ENCODE results near the gene VAPB.

Gene VAPB

GRCh38 chr20:58486207-58486606 lies 97.2 kb downstream of the VAPB start:
- DNase-seq: no peak

DNA sequence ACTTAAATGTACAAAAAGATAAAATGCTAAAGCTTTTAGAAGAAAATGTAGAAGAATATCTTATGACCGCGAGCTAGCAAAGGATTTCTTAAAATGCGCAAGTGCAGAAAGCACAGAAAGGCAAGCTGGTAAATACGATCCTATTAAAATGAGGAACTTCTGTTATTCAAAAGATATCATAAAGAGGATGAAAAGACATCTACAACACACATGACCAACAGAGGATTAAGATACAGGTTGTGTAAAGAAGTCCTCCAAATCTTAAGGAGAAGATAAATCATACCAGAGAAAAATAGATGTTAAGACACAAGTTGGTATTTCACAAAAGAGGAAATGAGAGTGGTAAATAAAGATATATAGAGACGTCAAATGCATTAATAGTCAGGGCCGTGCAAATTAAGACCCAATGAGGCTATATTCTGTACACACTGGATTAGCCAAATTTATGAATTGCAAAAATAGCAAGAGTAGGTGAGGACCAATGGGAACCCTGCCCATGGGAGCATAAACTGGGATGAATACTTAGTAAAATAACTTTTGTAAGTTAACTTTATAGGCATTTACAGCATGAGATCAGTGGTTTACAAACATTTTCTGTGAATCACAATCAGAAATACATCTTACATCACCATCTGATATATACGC lies 103.2 kb downstream of the VAPB start:
- no peak for DNase-seq

- DNase-seq: no peak
Observed at GRCh38 chr20:58492795-58493524, 103.9 kb downstream of the VAPB start.

GRCh38 chr20:58494923-58495622 lies 106.0 kb downstream of the VAPB start:
- no peak for DNase-seq

DNA sequence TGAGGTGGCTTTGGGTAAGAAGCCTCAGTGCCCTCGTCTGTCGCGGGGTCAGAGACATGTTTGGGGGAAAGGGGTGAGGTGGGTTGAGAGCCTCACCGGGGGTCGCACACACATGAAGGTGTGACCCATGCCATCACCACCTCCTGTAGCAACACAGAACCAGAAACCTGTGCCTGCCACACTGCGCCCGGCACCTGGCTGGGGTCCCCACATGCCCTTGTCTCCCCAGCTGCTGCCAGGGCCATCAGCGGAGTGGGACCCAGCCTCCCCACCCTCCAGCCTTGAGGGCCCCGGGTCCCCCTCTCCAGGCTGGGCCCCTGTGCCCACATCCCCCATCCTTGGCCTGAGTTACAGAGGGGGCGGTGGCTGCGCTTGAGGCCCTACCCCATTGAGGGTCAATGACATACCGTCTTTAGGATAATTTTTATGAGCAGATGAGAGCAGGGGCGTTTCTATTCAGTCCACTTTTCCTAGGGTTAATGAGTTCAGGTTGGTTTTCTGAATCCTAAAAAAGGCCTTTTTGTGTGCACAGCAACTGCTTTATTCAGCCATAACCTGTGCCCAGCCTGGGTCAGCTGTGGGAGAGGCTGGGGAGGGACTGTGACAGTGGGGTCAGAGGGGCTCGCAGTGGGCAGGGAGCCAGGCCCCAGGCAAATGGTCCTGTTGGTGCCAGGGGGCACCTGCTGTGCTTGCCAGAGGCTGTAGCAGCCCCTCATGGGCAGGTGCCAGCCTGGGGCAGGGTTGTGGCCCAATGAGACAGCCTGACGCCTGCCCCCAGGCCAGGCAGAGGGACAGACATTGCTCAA lies 106.8 kb downstream of the VAPB start:
- DNase-seq: no peak

- no peak for DNase-seq
Observed at GRCh38 chr20:58496429-58496769, 107.4 kb downstream of the VAPB start.

GRCh38 chr20:58497076-58497641 lies 108.1 kb downstream of the VAPB start:
- no peak for DNase-seq

DNA sequence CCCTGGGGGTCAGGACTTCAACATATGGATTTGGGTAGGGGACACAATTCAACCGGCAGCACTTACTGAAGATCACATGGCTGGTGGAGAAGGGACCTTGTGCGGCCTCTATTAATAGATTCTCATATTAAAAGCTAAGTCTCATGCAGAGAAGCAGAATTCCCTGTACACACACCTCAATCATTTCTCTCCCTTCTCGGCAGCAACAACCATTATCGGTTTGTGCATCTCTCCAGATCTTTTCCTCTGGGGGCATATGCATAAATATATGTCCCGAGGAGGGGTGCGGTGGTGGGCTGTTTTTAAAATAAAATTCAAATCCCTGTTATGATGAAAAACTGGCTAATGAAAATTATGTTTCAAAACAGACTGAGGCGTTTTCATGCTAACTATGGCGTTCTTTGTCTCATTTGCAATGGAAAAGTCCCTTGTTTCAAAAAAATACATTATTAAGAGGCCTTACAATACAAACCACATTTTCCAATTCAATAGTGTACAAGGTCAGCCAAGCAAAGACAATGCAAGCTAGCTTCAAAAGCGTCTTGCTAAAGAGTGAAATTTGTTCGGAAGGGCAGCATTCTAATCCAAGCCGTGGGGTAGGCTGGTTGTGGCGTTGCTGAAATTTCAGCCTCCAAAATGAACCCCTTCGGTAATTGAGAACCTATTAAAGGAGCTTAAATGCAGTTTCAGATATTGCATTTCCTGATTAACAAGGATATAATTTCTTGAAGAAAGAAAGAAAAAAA lies 108.9 kb downstream of the VAPB start:
- DNase-seq: peak; percentile 37

GRCh38 chr20:58498470-58499068 lies 109.5 kb downstream of the VAPB start:
- peak; percentile 31 for DNase-seq

- DNase-seq: no peak
Observed at GRCh38 chr20:58500256-58500655, 111.2 kb downstream of the VAPB start.

All from retina (tissue), 1 donor.